ENCODE results near the gene AFF1.

Gene AFF1, protein sequence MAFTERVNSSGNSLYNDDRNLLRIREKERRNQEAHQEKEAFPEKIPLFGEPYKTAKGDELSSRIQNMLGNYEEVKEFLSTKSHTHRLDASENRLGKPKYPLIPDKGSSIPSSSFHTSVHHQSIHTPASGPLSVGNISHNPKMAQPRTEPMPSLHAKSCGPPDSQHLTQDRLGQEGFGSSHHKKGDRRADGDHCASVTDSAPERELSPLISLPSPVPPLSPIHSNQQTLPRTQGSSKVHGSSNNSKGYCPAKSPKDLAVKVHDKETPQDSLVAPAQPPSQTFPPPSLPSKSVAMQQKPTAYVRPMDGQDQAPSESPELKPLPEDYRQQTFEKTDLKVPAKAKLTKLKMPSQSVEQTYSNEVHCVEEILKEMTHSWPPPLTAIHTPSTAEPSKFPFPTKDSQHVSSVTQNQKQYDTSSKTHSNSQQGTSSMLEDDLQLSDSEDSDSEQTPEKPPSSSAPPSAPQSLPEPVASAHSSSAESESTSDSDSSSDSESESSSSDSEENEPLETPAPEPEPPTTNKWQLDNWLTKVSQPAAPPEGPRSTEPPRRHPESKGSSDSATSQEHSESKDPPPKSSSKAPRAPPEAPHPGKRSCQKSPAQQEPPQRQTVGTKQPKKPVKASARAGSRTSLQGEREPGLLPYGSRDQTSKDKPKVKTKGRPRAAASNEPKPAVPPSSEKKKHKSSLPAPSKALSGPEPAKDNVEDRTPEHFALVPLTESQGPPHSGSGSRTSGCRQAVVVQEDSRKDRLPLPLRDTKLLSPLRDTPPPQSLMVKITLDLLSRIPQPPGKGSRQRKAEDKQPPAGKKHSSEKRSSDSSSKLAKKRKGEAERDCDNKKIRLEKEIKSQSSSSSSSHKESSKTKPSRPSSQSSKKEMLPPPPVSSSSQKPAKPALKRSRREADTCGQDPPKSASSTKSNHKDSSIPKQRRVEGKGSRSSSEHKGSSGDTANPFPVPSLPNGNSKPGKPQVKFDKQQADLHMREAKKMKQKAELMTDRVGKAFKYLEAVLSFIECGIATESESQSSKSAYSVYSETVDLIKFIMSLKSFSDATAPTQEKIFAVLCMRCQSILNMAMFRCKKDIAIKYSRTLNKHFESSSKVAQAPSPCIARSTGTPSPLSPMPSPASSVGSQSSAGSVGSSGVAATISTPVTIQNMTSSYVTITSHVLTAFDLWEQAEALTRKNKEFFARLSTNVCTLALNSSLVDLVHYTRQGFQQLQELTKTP

GRCh38 chr4:86934771-86935565 is at the start of gene AFF1:
TSS of gene AFF1 (plus strand) at chr4:86935011. CDS start at chr4:86948534, 13,523 bp downstream.
- peak; percentile 94 for DNase-seq

DNA sequence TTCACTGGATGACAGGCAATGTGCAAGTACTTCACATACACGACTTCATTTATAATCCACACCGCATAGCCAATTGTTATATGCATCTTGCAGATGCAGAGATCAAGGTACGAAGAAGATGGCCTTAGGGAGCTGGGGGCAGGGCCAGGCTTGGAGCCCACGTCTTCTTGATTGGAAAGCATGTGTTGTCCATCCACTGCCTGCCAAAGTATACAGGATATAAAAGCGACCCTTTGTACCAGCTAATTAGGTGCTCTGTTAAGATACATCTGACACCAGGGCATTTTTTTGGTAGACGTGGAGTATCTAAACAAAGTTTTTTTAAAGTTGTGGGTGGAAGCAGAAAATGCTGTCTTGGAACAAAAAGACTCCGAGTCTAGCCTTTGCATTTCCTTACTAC is 44.0 kb upstream of the AFF1 start:
- no peak for DNase-seq

DNA sequence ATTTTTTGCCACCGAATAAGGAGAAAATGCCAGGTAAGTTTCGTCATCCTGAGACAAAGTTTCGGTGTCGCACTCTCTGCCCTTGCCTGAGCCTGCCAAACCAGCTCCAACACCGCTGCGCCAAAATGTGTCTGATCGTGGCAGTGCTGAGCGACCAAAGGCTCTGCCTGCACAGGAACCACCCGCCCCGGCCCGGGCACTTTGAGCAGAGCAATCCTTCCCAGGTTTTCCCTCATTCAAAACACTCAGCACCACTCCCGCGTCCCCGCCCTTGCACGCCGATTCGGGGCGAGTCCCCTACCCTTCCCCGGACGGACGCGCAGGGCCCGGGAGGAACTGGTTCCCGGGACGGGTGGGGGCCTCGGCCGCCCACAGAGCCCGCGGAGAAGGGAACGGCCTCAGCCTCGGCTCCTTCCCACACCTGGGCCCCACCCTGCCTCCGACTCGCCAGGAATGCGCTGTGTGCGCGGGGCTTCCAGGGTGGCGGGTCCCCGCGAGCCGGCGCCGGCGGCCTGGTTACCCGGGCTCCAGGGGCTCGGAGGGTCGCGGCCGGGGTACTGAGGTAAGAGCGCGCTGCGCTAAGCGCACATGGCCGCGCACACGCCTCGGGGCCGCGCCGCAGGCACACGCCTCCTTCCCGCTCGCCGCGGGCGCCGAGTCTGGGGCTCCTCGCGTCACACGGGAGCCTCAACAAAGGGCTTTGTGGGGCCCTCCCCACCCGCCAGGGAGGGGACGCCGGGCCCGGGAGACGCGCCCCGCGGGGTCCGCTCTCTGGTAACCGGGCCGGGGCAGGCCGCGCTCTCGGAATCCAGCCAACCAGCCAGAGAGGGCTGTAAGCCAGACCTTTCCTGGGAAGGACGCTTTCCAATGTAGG is 42.8 kb upstream of the AFF1 start, which contains the start of gene C4orf36:
Gene C4orf36 (minus strand): TSS at position 661 of the 874 bp plus-strand sequence. CDS start 902 bp downstream, outside the sequence.
- peak; percentile 32 for DNase-seq

DNA sequence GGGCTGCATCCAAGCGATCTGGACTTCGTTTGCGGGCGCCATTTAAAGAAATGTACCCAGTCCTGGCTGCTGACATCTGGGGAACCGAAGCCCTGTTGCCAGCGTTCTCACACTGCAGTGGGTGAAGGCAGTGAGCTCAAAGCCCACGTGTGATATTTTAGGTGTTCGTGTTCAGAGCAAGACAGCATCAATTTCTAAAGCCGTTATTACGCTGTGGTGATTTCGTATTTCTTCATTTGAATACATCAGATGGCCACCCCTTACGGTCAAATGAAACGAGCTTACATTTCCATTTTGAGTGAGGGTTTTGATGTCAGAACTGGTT is 42.2 kb upstream of the AFF1 start:
- DNase-seq: no peak

DNA sequence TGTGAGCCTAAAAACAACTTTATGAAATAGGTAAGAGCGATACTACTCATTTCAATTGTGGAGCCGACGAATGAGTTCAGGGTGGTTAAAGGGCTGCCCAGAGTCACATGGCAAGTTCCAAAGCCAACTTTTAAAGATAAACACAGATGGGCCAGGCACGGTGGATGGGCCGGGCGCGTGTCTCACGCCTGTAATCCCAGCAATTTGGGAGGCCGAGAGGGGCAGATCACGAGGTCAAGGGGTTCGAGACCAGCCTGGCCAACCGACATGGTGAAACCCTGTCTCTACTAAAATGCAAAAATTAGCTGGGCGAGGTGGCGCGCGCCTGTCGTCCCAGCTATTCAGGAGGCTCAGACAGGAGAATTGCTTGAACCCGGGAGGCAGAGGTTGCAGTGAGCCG is 41.7 kb upstream of the AFF1 start:
- DNase-seq: no peak

GRCh38 chr4:86894455-86894854 is 40.4 kb upstream of the AFF1 start:
- no peak for DNase-seq

GRCh38 chr4:86895692-86896488 is 38.9 kb upstream of the AFF1 start:
- DNase-seq: peak; percentile 3

DNA sequence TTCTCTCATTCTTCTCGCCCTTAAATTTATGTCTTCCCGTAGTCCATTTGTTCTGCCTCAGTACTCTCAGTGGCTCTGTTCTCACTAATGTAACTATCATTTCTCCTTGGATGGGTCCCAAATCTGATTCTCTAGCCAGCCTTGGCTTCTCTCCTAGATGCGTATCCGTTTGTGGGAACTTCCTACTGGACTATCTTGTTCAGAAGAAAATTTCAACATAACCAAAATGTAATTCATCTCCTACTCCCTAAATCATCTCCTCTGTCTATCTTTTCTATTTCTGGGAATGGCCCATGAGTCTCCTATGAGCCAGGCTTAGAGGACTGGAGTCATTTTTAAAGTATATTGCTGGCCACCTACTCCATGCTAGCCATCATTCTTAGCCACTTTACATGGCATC is 38.2 kb upstream of the AFF1 start:
- DNase-seq: no peak

DNA sequence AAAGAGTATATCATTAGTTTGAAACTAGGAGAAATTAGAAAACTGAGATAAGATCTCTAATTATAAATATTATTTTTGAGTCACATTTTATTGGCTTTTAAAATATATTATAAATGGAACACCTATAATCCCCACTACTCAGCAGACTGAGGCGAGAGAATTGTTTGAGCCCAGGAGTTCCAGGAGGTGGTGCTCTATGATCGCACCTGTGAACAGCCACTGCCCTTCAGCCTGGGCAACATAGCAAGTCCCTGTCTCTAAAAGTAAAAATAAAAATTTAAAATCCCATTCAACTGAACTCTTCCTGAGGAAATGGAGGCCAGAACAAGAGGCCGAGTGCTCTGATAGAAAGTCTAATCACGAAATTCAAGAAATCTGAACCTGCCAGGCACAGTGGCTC is 36.2 kb upstream of the AFF1 start:
- DNase-seq: no peak

GRCh38 chr4:86901864-86902263 is 32.9 kb upstream of the AFF1 start:
- no peak for DNase-seq

DNA sequence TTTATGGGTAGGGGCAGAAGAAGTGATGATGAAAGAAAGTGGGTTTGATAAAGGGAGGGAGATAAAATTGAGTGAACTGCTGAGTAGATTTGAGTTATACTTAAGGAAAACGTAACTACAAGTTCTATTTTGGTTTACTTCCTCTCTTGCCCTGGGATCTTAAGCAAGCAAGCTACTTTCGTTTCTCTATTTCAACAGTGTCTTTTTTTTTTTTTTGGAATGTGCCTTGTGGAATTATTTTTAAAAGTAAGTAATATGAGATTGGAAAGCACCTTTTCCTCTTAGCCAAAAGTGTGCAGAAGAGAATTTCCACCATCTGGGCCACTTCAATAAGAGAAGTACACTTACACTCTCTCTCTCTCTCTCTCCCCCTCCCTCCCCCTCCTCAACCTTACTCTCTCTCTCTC is 26.6 kb upstream of the AFF1 start:
- DNase-seq: no peak

GRCh38 chr4:86909546-86910295 is 25.1 kb upstream of the AFF1 start:
- DNase-seq: no peak

DNA sequence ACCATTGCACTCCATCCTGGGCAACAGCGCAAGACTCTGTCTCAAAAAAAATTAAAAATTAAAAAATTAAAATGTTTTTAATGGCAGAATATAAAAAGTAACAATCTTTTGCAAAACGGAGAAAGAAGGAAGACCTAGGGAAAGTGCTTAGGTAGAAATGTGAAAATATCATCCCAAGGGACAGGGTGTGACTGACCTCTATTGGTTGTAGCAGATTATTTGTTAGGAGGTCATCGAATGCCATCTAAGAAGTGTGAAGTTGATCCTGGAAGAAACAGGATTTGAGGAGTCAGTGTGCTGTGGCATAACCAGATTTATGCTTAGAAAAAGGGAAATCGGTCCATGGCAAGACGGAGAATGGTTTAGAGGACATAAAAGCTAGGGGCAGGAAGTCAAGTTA is 24.4 kb upstream of the AFF1 start:
- no peak for DNase-seq

DNA sequence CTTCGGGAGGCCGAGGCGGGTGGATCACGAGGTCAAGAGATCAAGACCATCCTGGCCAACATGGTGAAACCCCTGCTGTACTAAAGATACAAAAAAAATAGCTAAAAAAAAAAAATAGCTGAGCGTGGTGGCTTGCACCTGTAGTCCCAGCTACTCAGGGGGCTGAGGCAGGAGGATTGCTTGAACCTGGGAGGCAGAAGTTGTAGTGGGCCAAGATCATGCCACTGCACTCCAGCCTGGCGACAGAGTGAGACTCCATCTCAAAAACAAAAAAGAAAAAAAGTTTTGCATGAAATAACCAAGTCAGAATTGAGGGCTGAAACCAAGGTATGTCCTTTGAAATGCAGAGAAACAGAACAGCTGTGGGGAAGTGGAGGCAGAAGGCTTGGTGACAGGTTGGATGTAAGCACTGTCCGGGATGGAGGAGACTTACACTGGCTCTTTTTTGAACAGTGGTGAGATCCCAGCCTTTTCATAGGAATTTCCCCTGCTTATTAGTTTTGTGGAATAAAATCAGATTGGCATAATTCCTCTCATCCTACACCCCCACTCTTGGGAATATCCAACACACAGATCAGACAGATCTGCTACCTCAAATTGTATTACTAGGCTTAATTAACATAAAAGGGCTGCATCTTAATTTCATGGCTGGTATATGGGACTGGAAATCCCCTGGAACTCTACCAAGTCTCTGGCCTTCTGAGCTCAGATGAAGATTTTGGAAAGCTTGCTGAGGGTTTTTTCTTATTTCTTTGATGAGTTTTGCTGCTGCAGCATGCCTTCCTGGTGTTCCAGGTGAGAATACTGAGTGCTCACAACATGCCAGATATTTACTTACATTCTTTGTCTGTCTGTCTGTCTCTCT is 23.8 kb upstream of the AFF1 start:
- DNase-seq: no peak

DNA sequence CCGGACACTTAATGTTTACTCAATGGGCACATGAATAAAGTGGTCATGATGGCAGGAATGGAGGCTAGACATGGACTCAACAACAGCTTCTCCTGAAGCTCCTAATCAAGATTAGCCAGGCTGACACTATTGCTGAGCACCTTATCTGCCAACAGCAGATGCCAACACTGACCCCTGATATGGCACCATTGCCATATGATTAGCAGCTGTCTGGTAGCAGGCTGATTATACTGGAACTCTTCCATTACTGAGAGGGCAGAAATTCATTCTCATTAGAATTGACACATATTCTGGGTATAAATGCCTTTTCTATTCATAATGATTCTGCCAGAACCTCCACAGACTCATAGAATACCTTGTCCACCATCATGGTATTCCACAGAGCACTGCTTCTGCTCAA is 18.4 kb upstream of the AFF1 start:
- DNase-seq: no peak

GRCh38 chr4:86917212-86918039 is 17.4 kb upstream of the AFF1 start:
- no peak for DNase-seq

- DNase-seq: no peak
Observed at GRCh38 chr4:86918539-86919072, 16.2 kb upstream of the AFF1 start.
